Measurements from ENCODE around the gene NLRP6.

GRCh38 chr11:236774-237767, 41.1 kb upstream of the NLRP6 start, which contains the start of gene PSMD13:
- TF ChIP-seq EZH2phosphoT487 (IDR thresholded peaks at IDR 0.05; ENCODE audit: insufficient read depth, low read depth) = no peak
- no peak for TF ChIP-seq EZH2 (IDR thresholded peaks at IDR 0.05; ENCODE audit: insufficient read depth, poor library complexity, severe bottlenecking)

Measured in GM23248 (cell line).